ENCODE measurements around the gene PPP6R2. TPM values are rescaled to one million over a fixed set of nuclear protein-coding genes. Genes with fewer than 3 reads are reported as not detected.
"Not testable (repeated sequence)": the region's sequence is repeated elsewhere in the genome, so short reads cannot be mapped to it uniquely, and the experiment has no call there.

The PPP6R2 gene
- total RNA-seq, 3 donors from 2014 or later (not counting 1 experiment from before 2014, with no cell fraction given) = 76.0 to 103 (median 78.1) TPM

DNA sequence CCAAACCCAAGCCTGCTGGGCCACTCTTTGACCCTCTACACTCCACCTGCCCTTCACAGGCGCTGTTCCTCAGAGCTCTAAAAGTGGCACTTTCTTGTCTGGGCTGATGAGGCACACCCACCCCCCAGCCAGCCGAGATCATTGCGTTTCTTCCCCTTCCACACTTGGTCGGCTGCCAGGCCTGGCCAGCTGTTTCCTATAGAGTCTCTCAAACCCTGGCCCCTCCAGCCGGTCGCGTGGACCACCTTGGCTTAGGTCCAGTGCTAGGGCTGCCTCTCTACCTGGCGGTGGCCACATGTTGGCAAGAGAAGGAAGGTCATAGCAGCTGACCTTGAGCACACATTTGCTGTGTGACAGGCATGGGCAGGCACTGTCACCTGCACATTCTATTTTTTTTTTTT lies 60.6 kb downstream of the PPP6R2 start:
- peaks cover 8% of the 10 kb centered on the region for H3K36me3 ChIP-seq (ENCODE audit: control insufficient read depth, insufficient read depth, low read length)
- H3K4me1 ChIP-seq (ENCODE audit: control insufficient read depth, insufficient read depth, low read length) = peaks cover 32% of the 10 kb centered on the region
- no peak for ATAC-seq
- DNase-seq = no peak
- H3K9me3 ChIP-seq (ENCODE audit: control insufficient read depth, insufficient read depth, low read length) = no peaks in the 10 kb centered on the region
- intact Hi-C loops (cut with micrococcal nuclease) = no loop called here
- no peak overlapping the region for H3K27ac ChIP-seq (ENCODE audit: low read length)
- TF ChIP-seq, protein P1, sequence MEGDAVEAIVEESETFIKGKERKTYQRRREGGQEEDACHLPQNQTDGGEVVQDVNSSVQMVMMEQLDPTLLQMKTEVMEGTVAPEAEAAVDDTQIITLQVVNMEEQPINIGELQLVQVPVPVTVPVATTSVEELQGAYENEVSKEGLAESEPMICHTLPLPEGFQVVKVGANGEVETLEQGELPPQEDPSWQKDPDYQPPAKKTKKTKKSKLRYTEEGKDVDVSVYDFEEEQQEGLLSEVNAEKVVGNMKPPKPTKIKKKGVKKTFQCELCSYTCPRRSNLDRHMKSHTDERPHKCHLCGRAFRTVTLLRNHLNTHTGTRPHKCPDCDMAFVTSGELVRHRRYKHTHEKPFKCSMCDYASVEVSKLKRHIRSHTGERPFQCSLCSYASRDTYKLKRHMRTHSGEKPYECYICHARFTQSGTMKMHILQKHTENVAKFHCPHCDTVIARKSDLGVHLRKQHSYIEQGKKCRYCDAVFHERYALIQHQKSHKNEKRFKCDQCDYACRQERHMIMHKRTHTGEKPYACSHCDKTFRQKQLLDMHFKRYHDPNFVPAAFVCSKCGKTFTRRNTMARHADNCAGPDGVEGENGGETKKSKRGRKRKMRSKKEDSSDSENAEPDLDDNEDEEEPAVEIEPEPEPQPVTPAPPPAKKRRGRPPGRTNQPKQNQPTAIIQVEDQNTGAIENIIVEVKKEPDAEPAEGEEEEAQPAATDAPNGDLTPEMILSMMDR (IDR thresholded peaks at IDR 0.05) = no peak
- Mint-ChIP-seq H3K27ac (peak overlapping the region; percentile 59 to 80), H3K9me3 (no peaks in the 10 kb centered on the region), H3K4me3 (no peak overlapping the region), H3K36me3 (no peaks in the 10 kb centered on the region), H3K27me3 (ENCODE audit: low read depth in 2 of 2) (no peaks in the 10 kb centered on the region), H3K4me1 (peaks cover 45 to 53% of the 10 kb centered on the region in 2 donors)
- WGBS (ENCODE audit: insufficient coverage) = 43% methylated on average over 8 of the region's 8 CpGs
- no peak overlapping the region for H3K4me3 ChIP-seq (ENCODE audit: low read length)
- no peaks in the 10 kb centered on the region for H3K27me3 ChIP-seq (ENCODE audit: control insufficient read depth, insufficient read depth, low read length)

- intact Hi-C loops (cut with micrococcal nuclease) = no loop called here
- ATAC-seq (no peak), DNase-seq (no peak)
- Mint-ChIP-seq H3K36me3 (no peaks in the 10 kb centered on the region), H3K4me1 (peaks cover 23 to 30% of the 10 kb centered on the region in 2 donors), H3K27ac (peak overlapping the region; percentile 63 to 88), H3K27me3 (ENCODE audit: low read depth in 2 of 2) (no peaks in the 10 kb centered on the region), H3K9me3 (no peaks in the 10 kb centered on the region), H3K4me3 (no peak overlapping the region)
- Histone ChIP-seq H3K27me3 (ENCODE audit: control insufficient read depth, insufficient read depth, low read length) (no peaks in the 10 kb centered on the region), H3K4me3 (ENCODE audit: low read length) (no peak overlapping the region), H3K36me3 (ENCODE audit: control insufficient read depth, insufficient read depth, low read length) (peaks cover 15% of the 10 kb centered on the region), H3K27ac (ENCODE audit: low read length) (no peak overlapping the region), H3K4me1 (ENCODE audit: control insufficient read depth, insufficient read depth, low read length) (peaks cover 13% of the 10 kb centered on the region), H3K9me3 (ENCODE audit: control insufficient read depth, insufficient read depth, low read length) (no peaks in the 10 kb centered on the region)
- TF ChIP-seq, protein P1 (IDR thresholded peaks at IDR 0.05) = no peak
- WGBS (ENCODE audit: insufficient coverage) = 98% methylated on average over 25 of the region's 25 CpGs
These were observed 63.5 kb downstream of the PPP6R2 start for GRCh38 chr22:50406416-50407170.

DNA sequence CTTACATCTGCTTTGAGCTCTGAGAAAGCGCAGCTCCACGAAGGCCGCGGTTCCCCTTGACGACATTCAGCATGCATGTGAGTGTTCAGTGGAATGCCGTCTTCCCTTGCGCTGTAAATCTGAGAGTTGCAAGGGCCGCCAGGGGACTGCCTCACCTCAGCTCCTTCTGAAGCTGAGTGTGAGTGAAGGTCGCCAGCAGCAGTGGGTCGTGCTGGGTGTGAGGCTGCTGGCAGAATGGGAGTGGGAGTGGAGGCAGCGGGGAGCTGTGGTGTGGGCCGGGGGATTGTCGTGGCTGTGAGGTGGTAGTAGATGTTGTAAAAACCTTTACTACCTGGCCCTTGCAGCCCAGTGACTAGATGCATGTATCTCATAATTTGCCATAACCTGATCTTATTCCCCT lies 65.2 kb downstream of the PPP6R2 start:
- ATAC-seq (no peak), DNase-seq (no peak)
- no peaks in the 10 kb centered on the region for H3K9me3 ChIP-seq (ENCODE audit: control insufficient read depth, insufficient read depth, low read length)
- no peaks in the 10 kb centered on the region for H3K36me3 Mint-ChIP-seq
- peaks cover 11 to 21% of the 10 kb centered on the region in 2 donors for H3K4me1 Mint-ChIP-seq
- peaks cover 11% of the 10 kb centered on the region for H3K4me1 ChIP-seq (ENCODE audit: control insufficient read depth, insufficient read depth, low read length)
- no peak overlapping the region for H3K4me3 ChIP-seq (ENCODE audit: low read length)
- WGBS (ENCODE audit: insufficient coverage) = 97% methylated on average over 11 of the region's 13 CpGs
- no peaks in the 10 kb centered on the region for H3K27me3 ChIP-seq (ENCODE audit: control insufficient read depth, insufficient read depth, low read length)
- no peaks in the 10 kb centered on the region for H3K9me3 Mint-ChIP-seq
- H3K27ac Mint-ChIP-seq = no peak overlapping the region
- H3K4me3 Mint-ChIP-seq = no peak overlapping the region
- H3K27me3 Mint-ChIP-seq (ENCODE audit: low read depth in 2 of 2) = no peaks in the 10 kb centered on the region
- TF ChIP-seq, protein P1 (IDR thresholded peaks at IDR 0.05) = no peak
- peaks cover 13% of the 10 kb centered on the region for H3K36me3 ChIP-seq (ENCODE audit: control insufficient read depth, insufficient read depth, low read length)
- no peak overlapping the region for H3K27ac ChIP-seq (ENCODE audit: low read length)
- intact Hi-C loops (cut with micrococcal nuclease) = no loop called here

- H3K36me3 Mint-ChIP-seq; ATAC-seq; H3K9me3 Mint-ChIP-seq; H3K27me3 Mint-ChIP-seq (ENCODE audit: low read depth in 2 of 2); H3K9me3 ChIP-seq (ENCODE audit: control insufficient read depth, insufficient read depth, low read length); DNase-seq; H3K27me3 ChIP-seq (ENCODE audit: control insufficient read depth, insufficient read depth, low read length); H3K4me1 ChIP-seq (ENCODE audit: control insufficient read depth, insufficient read depth, low read length); H3K27ac ChIP-seq (ENCODE audit: low read length); intact Hi-C loops (cut with micrococcal nuclease); H3K4me3 ChIP-seq (ENCODE audit: low read length); H3K4me3 Mint-ChIP-seq; H3K27ac Mint-ChIP-seq: not testable (repeated sequence)
- peaks cover 13% of the 10 kb centered on the region for H3K36me3 ChIP-seq (ENCODE audit: control insufficient read depth, insufficient read depth, low read length)
- peaks cover 6 to 16% of the 10 kb centered on the region in 2 donors for H3K4me1 Mint-ChIP-seq
- WGBS (ENCODE audit: insufficient coverage) = 88% methylated on average over 7 of the region's 9 CpGs
These were observed 65.8 kb downstream of the PPP6R2 start for GRCh38 chr22:50408954-50409353.

Data from natural killer cell (primary cell).